Bronchial epithelial cell (primary cell): ENCODE measurements around the gene MEOX1. TPM values are rescaled to one million over a fixed set of nuclear protein-coding genes. Genes with fewer than 3 reads are reported as not detected.

ENCODE experiments used
- DNase-seq: peaks from one replicate; pipeline ENCODE4 v3.0.0-alpha.2; 2010; ENCODE audit warnings: low read depth
- FAIRE-seq: peaks from 2 replicates; lab custom pipeline; 2011; peaks lifted over from hg19 to GRCh38; lab: Jason Lieb, UNC
- H3K27me3 ChIP-seq: 2 replicates; pipeline ENCODE4 v1.5.1; 2011; ENCODE audit warnings: low read length; ENCODE audit not compliant: control insufficient read depth, insufficient read depth
- H3K36me3 ChIP-seq: 2 replicates; pipeline ENCODE4 v1.5.1; 2011; ENCODE audit warnings: low read length; ENCODE audit not compliant: control insufficient read depth, insufficient read depth
- H3K4me3 ChIP-seq: 2 replicates; pipeline ENCODE4 v1.5.1; 2011; ENCODE audit warnings: mild to moderate bottlenecking, low read depth, low read length, control low read depth
- total RNA-seq: library from RNA; depleted of rRNA; stranded (reverse); fragments of >200 nt; gene quantifications from 2 replicates; pipeline ENCODE4 v1.2.1, GENCODE V29; 2014
- TF ChIP-seq, protein P1 (sequence below): IDR thresholded peaks from 2 replicates; pipeline ENCODE4 v1.5.1; 2011; ENCODE audit warnings: mild to moderate bottlenecking, moderate library complexity, low read length, control low read depth, inconsistent platforms; ENCODE audit not compliant: insufficient read depth, severe bottlenecking

Gene MEOX1
- total RNA-seq, 1 donor from 2014 or later: not detected

DNA sequence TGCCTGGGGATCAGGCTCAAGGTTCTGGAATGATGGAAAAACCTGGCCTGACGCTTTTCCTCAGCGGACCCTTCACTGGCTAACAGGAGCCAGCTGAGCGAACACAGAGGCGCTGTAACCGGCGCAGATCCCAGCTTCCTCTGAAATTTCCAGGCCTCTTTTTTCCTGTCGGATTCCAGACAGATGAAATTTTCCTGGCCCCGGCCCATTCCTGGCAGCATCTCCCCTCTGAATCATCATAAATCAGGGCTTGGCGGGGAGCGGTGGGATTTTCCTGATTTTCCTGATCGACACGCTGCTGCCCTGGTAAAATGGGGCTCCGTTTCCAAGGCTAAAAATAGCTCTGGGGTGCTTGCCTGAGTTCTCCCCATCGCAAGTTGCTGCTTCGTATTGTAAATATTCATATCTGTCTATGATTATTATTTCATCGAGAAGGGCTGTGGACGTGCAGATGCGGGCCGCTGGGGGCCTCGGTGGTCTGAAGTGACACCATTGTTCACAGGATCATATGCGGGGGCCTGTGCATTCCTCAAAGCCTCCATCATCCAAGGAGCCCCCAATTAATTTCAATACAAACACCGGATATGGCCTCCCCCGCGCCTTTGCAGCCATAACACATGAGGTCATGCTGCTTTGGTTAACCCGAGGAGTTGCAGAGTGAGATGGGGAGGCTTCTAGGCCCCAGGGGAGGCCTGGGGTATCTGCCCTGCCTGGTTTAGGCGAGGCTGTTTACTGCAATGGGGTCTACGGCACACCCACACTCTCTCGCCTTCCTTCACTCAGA, 69.8 kb downstream of the MEOX1 start:
- TF ChIP-seq, protein P1, sequence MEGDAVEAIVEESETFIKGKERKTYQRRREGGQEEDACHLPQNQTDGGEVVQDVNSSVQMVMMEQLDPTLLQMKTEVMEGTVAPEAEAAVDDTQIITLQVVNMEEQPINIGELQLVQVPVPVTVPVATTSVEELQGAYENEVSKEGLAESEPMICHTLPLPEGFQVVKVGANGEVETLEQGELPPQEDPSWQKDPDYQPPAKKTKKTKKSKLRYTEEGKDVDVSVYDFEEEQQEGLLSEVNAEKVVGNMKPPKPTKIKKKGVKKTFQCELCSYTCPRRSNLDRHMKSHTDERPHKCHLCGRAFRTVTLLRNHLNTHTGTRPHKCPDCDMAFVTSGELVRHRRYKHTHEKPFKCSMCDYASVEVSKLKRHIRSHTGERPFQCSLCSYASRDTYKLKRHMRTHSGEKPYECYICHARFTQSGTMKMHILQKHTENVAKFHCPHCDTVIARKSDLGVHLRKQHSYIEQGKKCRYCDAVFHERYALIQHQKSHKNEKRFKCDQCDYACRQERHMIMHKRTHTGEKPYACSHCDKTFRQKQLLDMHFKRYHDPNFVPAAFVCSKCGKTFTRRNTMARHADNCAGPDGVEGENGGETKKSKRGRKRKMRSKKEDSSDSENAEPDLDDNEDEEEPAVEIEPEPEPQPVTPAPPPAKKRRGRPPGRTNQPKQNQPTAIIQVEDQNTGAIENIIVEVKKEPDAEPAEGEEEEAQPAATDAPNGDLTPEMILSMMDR: no peak
- Histone ChIP-seq H3K27me3 (no peaks in the 10 kb centered on the region), H3K36me3 (no peaks in the 10 kb centered on the region), H3K4me3 (no peak overlapping the region)
- DNase-seq: peak; percentile 9
- FAIRE-seq: no peak

DNA sequence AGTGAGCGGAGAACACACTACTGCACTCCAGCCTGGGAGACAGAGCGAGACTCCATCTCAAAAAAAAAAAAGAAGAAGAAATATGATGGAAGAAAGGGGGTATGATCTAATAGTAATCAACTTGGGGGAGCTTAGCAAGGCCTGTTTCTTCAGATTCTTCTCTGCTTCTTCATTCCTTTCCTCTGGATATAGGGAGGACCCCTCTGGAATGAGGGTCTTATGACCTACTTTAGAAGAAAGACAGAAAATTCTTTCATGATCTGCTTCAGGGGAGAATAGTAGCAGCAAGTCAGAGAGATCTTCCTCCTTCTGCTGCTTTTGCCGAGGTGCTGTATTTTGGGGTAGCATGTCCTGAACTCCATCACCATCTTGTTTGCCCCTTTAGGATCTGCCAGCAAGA, 70.7 kb downstream of the MEOX1 start:
- Histone ChIP-seq H3K4me3 (no peak overlapping the region), H3K27me3 (no peaks in the 10 kb centered on the region), H3K36me3 (no peaks in the 10 kb centered on the region)
- TF ChIP-seq, protein P1: no peak
- no peak for FAIRE-seq
- DNase-seq: no peak

Other genes starting within 250 kb of the MEOX1 start
- 24.7 and 32.9 TPM in 2 replicates for gene DHX8, start 177.9 kb downstream of the MEOX1 start, total RNA-seq
- 1.4 and 3.2 TPM in 2 replicates for gene ETV4, start 115.6 kb downstream of the MEOX1 start, total RNA-seq
- not detected in 2 replicates for gene SOST, start 96.9 kb upstream of the MEOX1 start, total RNA-seq
- gene DUSP3, start 117.1 kb upstream of the MEOX1 start, total RNA-seq: 36.9 and 37.8 TPM in 2 replicates
- gene CFAP97D1, start 118.5 kb upstream of the MEOX1 start, total RNA-seq: not detected in 2 replicates
- 7.2 and 9.7 TPM in 2 replicates for gene MPP3, start 171.2 kb upstream of the MEOX1 start, total RNA-seq
- gene CD300LG, start 185.3 kb upstream of the MEOX1 start, total RNA-seq: not detected in 2 replicates
- 0.13 and 0.26 TPM in 2 replicates for gene MPP2, start 245.6 kb upstream of the MEOX1 start, total RNA-seq